IPS-20b (cell line): ENCODE measurements around the gene HS3ST5.
"Not testable (repeated sequence)": the region's sequence is repeated elsewhere in the genome, so short reads cannot be mapped to it uniquely, and the experiment has no call there.

Experiments
- H3K27ac ChIP-seq: one replicate; pipeline ENCODE4 v1.5.1; 2013; ENCODE audit warnings: low read length
- H3K27me3 ChIP-seq: 2 replicates; pipeline ENCODE4 v1.6.1; 2013; ENCODE audit warnings: mild to moderate bottlenecking, low read length, inconsistent platforms; ENCODE audit not compliant: insufficient read depth
- H3K36me3 ChIP-seq: 2 replicates; pipeline ENCODE4 v1.6.1; 2013; ENCODE audit warnings: low read depth, mild to moderate bottlenecking, inconsistent platforms, low read length, moderate library complexity; ENCODE audit not compliant: insufficient read depth
- H3K4me1 ChIP-seq: 2 replicates; pipeline ENCODE4 v1.6.1; 2013; ENCODE audit warnings: mild to moderate bottlenecking, control low read depth, inconsistent platforms, low read length, moderate library complexity; ENCODE audit not compliant: insufficient read depth
- H3K4me3 ChIP-seq: 2 replicates; pipeline ENCODE4 v1.5.1; 2013; ENCODE audit warnings: mild to moderate bottlenecking, low read length, inconsistent platforms
- H3K9ac ChIP-seq: 2 replicates; pipeline ENCODE4 v1.6.1; 2013; ENCODE audit warnings: low read depth, mild to moderate bottlenecking, inconsistent platforms, low read length, moderate library complexity
- H3K9me3 ChIP-seq: 2 replicates; pipeline ENCODE4 v1.6.1; 2013; ENCODE audit warnings: mild to moderate bottlenecking, low read depth, low read length, inconsistent platforms; ENCODE audit not compliant: insufficient read depth

The HS3ST5 gene

DNA sequence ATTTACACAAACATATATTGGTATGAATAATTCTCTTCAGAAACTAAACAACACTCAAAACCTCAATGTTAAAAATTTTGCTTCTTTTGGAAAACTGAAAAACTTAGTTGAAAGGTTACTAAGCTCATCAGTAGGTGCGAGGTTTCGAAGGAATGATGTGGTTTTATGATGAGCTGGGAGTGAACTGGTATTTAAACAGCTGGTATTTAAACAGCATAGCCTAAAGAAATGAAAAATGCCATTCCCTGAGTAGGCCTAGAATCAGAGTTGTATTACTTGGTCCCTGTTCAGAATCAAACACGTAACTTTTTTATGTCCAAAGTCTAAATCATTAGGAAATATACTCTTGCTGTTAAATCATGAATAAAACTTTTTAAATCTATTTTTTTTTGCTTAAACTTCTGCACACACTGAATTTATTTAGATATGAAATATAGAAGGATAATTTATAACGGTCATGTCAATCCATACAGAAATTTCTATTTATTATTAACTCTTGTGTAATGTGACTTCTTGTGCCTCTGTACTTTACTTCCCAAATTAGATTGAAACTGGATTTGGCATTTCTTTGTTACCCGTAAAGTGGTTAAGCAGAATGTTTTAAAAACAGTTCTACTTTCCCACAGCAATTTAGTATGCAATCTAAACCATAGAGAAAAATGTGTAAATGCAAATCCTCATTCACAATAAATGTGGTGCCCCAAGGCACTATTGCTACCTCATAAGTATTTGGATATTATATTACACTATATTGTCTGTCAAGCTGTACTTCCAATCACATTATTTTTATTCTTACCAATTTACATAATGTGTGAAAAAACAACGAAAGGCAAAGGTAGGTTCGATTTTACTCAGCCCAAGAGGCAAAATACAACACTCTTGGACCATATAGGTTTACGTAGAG is 124.1 kb downstream of the HS3ST5 start:
- Histone ChIP-seq H3K9ac (no peak overlapping the region), H3K4me1 (peaks cover 5% of the 10 kb centered on the region; the same call in 1 of the 2 replicates), H3K36me3 (no peaks in the 10 kb centered on the region), H3K27me3 (no peaks in the 10 kb centered on the region), H3K27ac (no peak overlapping the region), H3K9me3 (no peaks in the 10 kb centered on the region), H3K4me3 (no peak overlapping the region)

GRCh38 chr6:114217996-114218395 is 124.8 kb downstream of the HS3ST5 start:
- not testable (repeated sequence) for H3K27ac ChIP-seq, H3K9ac ChIP-seq, H3K27me3 ChIP-seq, H3K4me1 ChIP-seq, H3K9me3 ChIP-seq, H3K36me3 ChIP-seq, H3K4me3 ChIP-seq

DNA sequence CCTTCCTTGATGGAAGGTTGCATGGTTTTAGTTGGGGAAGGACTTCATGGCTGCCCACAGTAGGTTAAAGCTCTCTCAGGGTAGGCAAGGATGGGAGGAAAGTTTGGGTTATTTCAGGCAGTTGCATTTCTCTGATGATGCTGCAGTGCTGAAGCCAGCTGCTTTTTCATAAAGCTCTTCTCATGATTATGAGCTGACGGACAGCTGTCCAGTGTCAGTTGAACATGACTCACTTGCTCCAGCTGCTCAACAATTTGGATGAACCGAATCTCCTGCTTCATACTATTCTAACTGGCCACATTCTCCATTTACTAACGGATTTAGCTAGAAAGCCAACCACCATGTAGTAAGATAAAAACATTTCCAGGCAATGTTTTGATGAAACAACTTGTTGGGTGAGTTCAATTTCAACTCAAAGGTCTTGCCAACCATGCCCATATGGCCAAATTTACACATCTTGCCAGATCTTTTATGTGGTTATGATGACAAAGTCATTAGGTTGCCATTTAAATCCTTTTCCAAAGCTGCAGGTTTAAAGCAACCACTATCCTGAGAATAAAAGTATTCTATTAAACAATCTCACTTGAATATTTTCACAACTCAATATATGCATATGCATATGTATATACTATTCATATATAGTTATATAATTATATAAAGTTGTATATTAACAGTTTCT is 125.9 kb downstream of the HS3ST5 start:
- no peaks in the 10 kb centered on the region for H3K36me3 ChIP-seq
- H3K9ac ChIP-seq: no peak overlapping the region
- no peak overlapping the region for H3K27ac ChIP-seq
- H3K4me3 ChIP-seq: no peak overlapping the region
- no peaks in the 10 kb centered on the region for H3K4me1 ChIP-seq
- H3K9me3 ChIP-seq: no peaks in the 10 kb centered on the region
- no peaks in the 10 kb centered on the region for H3K27me3 ChIP-seq

GRCh38 chr6:114210467-114210866 is 132.4 kb downstream of the HS3ST5 start:
- Histone ChIP-seq H3K27ac (no peak overlapping the region), H3K9me3 (peaks cover 7% of the 10 kb centered on the region; the same call in 1 of the 2 replicates), H3K9ac (no peak overlapping the region), H3K27me3 (no peaks in the 10 kb centered on the region), H3K4me1 (no peaks in the 10 kb centered on the region), H3K36me3 (0 out of 2 replicates have a peak, but pooled peaks cover under 1% of the 10 kb centered on the region), H3K4me3 (no peak overlapping the region)

DNA sequence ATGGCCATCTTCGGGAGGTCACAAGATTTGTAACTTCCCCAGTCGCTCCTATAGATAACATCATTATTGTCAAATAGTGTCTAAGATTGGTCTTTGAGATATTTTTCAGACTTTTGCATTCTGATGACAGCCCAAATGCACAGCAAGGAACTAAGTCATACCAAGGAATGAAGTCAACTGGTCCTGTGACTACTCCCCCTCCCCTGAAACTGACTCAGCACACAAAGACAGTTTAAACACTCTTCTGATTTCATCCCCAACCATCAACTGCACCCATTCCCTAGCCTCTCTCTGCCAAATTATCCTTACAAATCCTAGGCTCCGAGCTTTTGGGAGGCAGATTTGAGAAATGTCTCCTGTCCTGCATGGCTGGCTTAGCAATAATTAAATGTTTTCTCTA is 139.4 kb downstream of the HS3ST5 start:
- H3K27me3 ChIP-seq: no peaks in the 10 kb centered on the region

DNA sequence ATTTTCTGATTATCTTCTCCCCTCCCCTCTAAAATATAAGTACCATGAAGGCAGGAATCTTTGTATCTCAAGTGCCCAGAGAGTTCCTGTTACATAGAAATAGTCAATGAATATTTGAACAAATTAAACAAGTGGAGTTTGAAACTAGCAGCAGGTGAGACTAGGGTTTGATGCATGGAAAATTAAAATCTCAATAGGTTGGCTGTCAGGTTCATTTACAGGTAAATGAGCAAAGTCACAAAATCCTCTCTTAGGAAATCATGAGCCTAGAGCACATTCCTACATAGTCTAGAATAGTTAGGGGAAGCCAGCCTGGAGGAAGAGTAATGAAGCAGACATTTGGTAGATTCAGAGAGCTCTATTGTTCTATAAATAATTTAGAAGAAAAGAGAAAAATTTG is 140.4 kb downstream of the HS3ST5 start:
- Histone ChIP-seq H3K4me1 (peaks cover 12% of the 10 kb centered on the region; the same call in 1 of the 2 replicates), H3K36me3 (peaks cover 8% of the 10 kb centered on the region; the same call in 1 of the 2 replicates), H3K27me3 (no peaks in the 10 kb centered on the region), H3K27ac (peak overlapping the region; percentile 21), H3K4me3 (no peak overlapping the region), H3K9ac (no peak overlapping the region), H3K9me3 (peaks cover 16% of the 10 kb centered on the region)

More for the DNA sequence above, 139.4 kb downstream of the HS3ST5 start:
- H3K9me3 ChIP-seq: peaks cover 16% of the 10 kb centered on the region
- no peak overlapping the region for H3K4me3 ChIP-seq
- H3K9ac ChIP-seq: peak overlapping the region; percentile 2; the same call in 1 of the 2 replicates
- no peak overlapping the region for H3K27ac ChIP-seq
- H3K36me3 ChIP-seq: peaks cover 8% of the 10 kb centered on the region; the same call in 1 of the 2 replicates
- H3K4me1 ChIP-seq: peaks cover 12% of the 10 kb centered on the region; the same call in 1 of the 2 replicates

DNA sequence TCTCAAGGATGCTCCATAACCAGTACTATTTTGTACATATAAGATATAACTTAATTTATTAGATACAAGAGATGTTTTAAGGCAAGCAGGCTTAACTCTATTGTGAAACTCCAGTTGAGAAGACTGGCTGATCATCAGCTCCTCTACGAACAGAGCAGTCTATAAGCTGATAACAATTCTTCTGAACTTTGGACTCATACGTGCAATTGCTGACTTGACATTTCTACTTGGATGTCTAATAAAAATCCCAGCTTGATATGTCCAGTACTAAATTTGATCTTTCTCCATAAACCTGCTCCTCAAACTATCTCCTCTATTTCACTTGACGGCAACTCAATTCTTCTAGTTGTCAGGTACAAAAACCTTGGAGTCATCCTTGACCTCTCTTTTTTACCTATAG is 141.9 kb downstream of the HS3ST5 start:
- Histone ChIP-seq H3K9me3 (peaks cover 13% of the 10 kb centered on the region), H3K4me3 (no peak overlapping the region), H3K9ac (no peak overlapping the region), H3K36me3 (peaks cover 8% of the 10 kb centered on the region; the same call in 1 of the 2 replicates), H3K27ac (no peak overlapping the region), H3K4me1 (peaks cover 18% of the 10 kb centered on the region; the same call in 1 of the 2 replicates), H3K27me3 (no peaks in the 10 kb centered on the region)

- Histone ChIP-seq H3K27ac (no peak overlapping the region), H3K36me3 (no peaks in the 10 kb centered on the region), H3K4me3 (0 out of 2 replicates have a peak overlapping the region, but pooled peaks have one; percentile 3), H3K9me3 (no peaks in the 10 kb centered on the region), H3K27me3 (no peaks in the 10 kb centered on the region), H3K4me1 (peaks cover 20% of the 10 kb centered on the region), H3K9ac (no peak overlapping the region)
These were observed 147.0 kb downstream of the HS3ST5 start for GRCh38 chr6:114195631-114196403.

- no peak overlapping the region for H3K27ac ChIP-seq
- H3K4me1 ChIP-seq: peaks cover 20% of the 10 kb centered on the region
- no peaks in the 10 kb centered on the region for H3K36me3 ChIP-seq
- no peaks in the 10 kb centered on the region for H3K27me3 ChIP-seq
- H3K4me3 ChIP-seq: no peak overlapping the region
- no peaks in the 10 kb centered on the region for H3K9me3 ChIP-seq
- no peak overlapping the region for H3K9ac ChIP-seq
These were observed 147.8 kb downstream of the HS3ST5 start for GRCh38 chr6:114195027-114195365.

- no peak overlapping the region for H3K27ac ChIP-seq
- peaks cover 20% of the 10 kb centered on the region for H3K4me1 ChIP-seq
- no peak overlapping the region for H3K9ac ChIP-seq
- no peak overlapping the region for H3K4me3 ChIP-seq
- H3K27me3 ChIP-seq: no peaks in the 10 kb centered on the region
- no peaks in the 10 kb centered on the region for H3K9me3 ChIP-seq
- H3K36me3 ChIP-seq: no peaks in the 10 kb centered on the region
These were observed 148.3 kb downstream of the HS3ST5 start for GRCh38 chr6:114194362-114195026.

DNA sequence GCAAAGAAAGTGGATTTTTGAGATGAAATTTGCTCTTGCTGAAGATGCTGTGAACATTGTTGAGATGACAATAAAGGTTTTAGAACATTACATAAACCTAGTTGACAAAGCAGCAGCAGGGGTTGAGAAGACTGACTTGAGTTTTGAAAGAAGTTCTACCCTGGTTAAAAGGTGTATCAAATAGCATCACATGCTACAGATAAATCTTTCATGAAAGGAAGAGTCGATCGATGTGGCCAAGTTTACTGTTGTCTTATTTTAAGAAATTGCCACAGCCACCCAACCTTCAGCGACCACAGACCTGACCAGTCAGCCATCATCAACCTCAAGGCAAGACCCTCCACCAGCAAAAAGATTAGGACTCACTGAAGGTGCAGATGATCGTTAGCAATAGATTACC is 155.3 kb downstream of the HS3ST5 start:
- Histone ChIP-seq H3K9ac (no peak overlapping the region), H3K9me3 (no peaks in the 10 kb centered on the region), H3K4me3 (no peak overlapping the region), H3K27ac (no peak overlapping the region), H3K36me3 (no peaks in the 10 kb centered on the region), H3K27me3 (no peaks in the 10 kb centered on the region), H3K4me1 (no peaks in the 10 kb centered on the region; the same call in 1 of the 2 replicates)
